GM19025 (cell line): ENCODE measurements around the gene CFAP52.
"Not testable (repeated sequence)": the region's sequence is repeated elsewhere in the genome, so short reads cannot be mapped to it uniquely, and the experiment has no call there.

Experiments used
- ATAC-seq: cut with Tn5 transposase; IDR thresholded peaks from one replicate; pipeline ENCODE4 v1.9.1; 2021; ENCODE audit warnings: mild to moderate bottlenecking, low read depth, moderate library complexity; ENCODE audit not compliant: unreplicated experiment

CFAP52 gene

DNA sequence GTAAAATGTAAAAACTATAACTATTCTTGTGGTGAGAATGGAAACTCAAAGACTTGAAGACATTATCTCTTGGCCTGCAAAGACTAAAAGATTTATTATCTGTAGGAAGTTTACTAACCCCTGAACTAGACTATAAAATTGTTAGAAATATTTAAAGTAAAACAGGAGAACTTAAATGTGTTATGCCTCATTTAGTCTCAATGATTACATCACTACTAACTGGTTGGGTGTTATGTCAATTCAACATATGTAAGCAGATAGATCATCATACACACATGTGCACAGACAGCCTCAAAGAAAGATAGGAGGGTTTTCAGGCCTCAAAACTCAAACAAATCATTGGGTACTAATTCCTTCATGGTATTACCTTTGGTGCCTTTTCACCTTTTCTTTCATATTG, 8.4 kb upstream of the CFAP52 start:
- ATAC-seq: no peak

DNA sequence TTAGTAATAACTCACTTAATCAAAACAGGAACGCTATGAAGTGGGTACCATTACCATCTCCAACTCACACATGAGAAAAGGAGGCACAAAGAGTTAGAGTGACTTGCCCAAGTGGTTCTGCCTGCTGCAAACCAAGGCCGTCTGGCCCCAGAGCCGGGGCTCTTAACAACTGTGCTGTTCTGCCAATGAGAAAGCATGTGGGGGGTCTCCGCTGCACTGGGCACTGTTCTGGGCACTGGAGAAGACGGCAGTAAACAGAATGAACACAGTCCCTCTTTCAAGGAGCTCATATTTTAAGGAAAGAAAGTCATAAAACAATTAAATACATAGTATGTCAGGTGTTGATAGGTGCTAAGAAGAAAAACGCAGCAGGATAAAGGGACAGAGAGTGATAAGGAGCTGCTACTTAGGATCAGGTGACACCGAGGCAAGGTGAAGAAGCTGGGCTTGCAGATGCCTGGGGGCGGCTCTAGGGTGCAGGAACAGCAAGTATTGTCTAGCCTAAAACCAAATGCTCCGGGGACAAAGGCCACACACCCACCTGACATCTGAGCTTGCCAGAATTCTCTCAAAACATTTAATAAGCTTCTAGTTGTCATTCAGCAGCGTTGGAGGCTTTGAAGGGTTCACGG, 7.4 kb upstream of the CFAP52 start:
- no peak for ATAC-seq

DNA sequence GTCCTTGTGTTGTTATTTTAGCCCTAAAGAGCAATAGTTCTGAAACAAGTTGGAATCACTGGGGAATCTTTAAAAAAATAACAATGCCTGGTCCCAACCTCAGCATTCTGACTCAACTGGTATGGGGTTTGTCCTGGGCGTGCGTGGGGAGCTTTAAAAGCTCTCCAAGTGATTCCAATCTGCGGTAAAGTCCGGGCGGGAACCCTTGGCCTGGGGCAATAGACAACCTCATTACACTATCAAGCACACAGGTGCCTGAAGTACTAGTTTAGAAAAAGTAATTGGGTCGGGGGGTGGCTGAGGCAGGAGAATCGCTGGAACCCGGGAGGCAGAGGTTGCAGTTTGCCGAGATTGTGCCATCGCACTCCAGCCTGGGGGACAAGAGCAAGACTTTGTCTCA, 5.2 kb upstream of the CFAP52 start:
- ATAC-seq: no peak

DNA sequence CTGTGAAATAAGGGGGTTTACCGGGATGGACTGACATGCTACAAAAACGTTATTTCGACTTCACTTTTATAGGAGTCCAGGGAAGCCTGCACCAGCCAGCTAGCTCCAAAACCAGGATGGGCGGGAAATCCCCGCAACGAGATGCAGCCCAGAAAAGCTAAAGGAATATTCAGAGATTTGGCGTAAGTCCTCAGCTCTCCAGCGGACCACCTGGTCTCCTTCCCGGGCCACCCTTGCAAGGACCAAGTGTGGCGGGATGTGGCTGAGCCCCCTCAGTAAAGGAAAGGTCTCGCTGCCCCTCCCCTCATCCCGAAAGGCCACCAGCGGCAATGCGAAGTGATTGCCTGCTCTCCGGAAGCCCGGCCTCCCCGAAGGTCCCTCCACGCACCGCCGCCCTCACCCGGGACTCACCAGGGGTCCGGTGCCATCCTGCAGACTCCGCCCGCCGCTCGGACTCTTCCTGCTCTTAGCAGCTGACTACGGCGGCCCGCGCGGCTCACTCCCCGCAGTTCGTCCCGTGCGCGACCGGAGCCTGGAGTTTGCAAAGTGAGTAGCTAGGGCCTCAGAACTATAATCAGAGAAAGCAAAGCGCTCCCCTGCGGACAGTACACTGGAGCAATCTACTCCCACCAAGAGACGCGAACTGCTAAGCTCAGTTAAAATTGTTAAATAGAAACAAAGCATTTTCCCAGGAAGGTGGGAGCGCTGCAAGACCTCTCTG, 901 bp upstream of the CFAP52 start, which contains the start of gene STX8:
Gene STX8, minus strand, starts transcription at position 440 of the 721 bp plus-strand sequence. Its CDS starts 12 bp downstream, at position 428.
- peak; percentile 60 for ATAC-seq

DNA sequence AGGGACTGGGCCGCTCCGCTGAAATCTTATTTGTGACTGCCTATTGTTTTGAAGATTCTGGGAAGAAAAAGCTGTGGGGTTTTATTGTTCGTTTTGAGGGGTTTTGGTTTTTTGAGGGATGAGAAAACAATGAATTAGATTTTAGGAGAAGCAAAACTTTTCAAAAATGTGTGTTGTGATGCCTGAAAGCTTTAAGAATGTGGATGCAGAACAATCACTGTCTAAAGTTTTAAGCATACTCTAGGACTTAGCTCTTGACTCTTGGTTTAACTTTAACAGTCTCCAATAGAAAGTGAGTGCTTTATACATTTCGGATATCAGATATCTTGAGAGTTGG, 899 bp downstream of the CFAP52 start:
- no peak for ATAC-seq

DNA sequence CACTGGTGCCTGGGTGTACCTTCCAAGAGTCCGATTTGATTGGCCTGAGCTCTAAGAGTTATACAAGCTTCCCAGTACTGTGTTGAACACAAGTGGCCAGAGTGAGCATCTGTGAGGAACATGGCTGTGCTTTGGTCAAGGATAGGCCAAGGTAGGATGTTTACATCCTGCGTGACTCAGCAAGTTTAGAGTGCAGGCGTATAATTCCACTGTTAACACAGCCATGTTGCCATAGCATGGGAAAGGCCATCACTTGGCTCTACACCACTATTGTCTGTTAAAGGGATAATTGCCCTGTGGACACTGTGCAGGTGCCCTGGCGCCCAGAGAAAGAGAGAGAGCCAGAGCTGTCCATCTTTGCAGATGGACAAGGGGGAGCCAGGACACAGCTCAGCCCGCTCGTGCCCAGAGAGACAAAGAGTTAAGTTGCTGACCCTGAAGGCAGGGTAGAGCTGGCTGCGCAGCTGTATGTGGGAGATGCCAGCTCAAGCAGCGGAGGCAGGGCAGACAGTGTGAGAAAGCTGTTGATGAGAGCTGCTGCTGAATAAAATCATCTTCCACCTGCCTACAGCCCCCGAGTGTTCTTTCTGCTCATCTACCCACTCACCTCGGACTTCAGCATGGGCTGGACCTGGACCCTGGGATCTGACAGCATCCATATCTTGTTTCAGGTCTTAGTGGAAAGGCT, 11.7 kb downstream of the CFAP52 start:
- ATAC-seq: no peak

DNA sequence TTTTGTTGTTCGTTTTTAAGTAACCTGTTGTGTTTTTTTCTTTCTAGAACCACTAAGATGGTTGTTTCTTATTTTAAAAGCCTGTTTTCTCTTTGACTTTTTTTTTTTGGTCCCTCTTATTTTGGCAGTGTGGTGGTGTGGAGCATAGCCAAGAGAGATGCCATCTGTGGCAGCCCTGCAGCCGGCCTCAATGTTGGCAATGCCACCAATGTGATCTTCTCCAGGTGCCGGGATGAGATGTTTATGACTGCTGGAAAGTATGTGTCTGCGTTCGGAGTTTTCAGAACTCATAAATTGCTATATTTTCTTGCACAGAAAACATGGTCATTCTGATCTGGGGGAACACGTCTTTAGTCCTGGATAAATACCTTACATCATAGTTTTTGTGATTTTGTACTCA, 17.6 kb downstream of the CFAP52 start:
- ATAC-seq: no peak

DNA sequence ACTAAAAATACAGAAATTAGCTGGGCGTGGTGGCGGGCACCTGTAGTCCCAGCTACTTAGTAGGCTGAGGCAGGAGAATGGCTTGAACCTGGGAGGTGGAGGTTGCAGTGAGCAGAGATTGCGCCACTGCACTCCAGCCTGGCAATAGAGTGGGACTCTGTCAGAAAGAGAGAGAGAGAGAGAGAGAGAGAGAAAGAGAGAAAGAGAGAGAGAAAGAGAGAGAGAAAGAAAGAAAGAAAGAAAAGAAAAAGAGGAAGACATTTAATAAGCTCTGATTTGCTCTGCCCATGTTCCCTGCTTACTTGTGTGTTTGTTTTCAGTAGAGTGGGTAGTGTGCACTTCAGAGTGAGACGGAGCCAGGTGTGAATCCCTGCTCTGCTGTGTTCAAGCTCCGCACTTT, 21.2 kb downstream of the CFAP52 start:
- not testable (repeated sequence) for ATAC-seq

DNA sequence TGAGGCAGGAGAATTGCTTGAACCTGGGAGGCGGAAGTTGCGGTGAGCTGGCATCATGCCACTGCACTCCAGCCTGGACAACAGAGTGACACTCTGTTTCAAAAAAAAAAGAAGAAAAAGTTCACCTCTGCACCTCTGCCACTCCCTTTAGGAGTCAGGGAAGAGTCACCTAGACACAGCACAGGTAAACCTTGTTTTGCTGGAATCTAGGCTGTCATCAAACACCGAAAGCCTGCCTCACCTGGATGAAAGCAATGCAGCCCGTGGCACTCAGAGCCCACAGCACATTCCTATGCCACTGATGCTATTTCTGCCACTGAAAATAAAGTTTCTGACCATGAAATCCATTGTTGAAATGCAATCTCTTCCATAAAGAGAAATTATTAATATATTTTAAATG, 22.2 kb downstream of the CFAP52 start:
- ATAC-seq: no peak

DNA sequence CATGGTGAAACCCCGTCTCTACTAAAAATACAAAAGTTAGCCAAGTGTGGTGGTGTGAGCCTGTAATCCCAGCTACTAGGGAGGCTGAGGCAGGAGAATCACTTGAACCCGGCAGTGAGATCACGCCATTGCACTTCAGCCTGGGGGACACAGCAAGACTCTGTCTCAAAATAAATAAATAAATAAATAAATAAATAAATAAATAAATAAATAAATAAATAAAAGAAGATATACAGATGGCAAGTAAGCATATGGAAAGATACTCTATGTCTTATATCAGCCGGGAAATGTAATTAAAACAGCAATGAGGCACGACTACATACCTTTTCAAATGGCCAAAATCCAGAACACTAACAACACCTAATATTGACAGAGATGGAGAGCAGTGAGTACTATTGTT, 28.1 kb downstream of the CFAP52 start:
- ATAC-seq: not testable (repeated sequence)

DNA sequence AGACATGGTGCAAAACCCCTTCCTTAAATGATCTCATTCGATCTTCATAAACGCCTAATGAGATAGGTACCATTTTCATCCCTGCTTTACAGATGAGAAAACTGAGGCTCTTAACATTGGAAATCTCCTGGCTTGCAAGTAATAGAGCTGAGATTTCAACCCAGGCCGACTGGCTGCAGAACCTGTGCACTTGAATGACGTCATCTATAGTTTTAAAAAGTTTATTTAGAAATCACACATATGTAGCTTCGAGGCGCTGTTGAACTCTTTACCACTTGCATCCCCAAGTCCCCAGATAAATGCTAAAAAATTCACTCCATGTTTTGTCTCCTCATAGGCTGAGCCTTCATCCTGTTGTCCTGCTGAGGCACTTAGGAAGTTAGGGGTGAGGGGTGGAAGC, 30.0 kb downstream of the CFAP52 start:
- ATAC-seq: no peak

DNA sequence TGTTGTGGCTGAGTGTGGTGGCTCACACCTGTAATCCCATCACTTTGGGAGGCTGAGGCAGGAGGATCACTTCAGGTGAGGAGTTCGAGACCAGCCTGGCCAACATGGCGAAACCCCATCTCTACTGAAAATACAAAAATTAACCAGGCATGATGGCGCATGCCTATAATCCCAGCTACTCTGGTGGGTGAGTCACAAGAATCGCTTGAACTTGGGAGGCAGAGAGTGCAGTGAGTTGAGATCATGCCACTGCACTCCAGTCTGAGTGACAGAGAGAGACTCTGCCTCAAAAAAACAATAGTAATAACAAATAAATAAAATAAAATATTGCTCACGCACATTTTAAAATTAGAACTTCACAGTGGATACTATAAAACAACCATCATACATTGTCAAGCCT, 30.6 kb downstream of the CFAP52 start:
- ATAC-seq: not testable (repeated sequence)

DNA sequence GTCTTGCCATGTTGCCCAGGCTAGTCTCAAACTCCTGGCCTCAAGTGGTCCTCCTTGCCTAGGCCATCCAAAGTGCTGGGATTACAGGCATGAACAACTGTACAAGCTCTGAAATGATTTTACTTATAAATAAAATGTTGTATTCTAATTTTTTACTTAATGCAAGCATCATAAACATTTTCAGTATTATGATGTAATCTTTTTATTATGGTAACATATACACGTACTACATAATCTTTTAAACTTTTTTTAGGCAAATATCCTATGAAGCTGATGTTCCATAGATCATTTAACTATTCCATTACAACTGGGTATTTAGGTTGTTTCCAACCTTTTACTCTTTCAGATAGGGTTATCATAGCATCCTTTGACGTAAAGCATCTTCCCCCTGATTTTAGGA, 35.1 kb downstream of the CFAP52 start:
- no peak for ATAC-seq

DNA sequence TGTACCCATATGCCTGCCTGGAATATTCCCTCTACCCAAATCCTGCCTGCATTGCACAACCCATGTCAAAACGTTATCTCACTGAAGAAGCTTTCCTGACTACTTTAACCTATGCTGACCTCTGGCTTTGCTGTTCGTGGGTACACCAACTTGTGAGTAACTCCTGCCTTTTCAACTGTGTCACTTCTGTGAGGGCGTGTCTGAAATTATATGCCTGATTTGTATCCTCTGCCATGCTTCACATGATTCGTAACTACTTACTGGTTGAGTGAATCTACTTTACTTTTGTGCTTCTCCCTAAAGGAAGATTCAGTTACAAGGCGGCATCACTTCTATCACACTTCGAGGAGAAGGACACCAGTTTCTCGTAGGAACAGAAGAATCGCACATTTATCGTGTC, 35.6 kb downstream of the CFAP52 start:
- no peak for ATAC-seq

DNA sequence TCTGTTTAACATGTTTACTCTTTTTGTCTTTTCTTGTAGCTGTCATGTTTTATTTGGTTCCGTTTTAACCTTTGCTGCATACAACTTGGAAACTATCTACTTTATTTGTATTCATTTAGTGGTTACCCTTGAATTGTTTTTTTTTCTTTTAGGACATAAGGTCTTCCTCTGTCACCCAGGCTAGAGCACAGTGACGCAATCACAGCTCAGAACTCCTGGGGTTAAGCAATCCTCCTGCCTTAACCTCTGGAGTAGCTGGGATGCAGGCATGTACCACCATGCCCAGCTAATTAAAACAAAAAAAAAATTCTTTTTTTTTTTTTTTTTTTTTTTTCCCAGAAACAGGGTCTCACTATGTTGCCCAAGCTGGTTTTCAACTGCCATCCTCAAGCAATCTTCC, 39.0 kb downstream of the CFAP52 start:
- ATAC-seq: no peak

DNA sequence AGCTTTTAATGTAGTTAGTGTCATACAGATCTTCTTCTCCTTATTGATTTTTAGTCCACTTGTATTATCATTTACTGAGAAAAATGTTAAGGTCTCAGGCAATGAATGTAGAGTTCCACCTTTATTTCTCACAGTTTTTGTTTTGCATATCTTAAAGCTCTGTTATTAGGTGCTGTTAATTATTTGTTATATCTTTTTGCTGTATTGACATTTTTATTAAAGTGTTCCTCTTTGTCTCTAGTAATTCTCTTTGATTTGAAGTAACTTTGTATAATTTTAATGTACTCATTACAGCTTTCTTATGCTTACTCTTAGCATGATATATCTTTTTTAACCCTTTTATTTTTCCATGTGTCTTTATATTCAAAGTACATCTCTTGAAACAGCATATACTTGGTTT, 46.5 kb downstream of the CFAP52 start:
- no peak for ATAC-seq

DNA sequence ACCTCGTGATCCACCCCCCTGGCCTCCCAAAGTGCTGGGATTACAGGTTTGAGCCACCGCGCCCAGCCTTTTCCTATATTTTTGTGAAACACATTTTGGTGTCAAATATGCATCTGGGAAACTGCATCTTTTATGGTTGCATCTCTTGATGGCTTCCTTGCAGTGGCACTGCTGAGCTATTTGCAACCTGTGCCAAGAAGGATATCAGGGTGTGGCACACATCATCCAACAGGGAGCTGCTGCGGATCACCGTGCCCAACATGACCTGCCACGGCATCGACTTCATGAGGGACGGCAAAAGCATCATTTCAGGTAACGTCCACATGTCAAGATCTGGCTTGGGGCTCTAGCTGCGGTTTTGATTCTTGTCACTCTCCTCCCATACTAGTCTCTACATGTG, 52.1 kb downstream of the CFAP52 start:
- no peak for ATAC-seq

DNA sequence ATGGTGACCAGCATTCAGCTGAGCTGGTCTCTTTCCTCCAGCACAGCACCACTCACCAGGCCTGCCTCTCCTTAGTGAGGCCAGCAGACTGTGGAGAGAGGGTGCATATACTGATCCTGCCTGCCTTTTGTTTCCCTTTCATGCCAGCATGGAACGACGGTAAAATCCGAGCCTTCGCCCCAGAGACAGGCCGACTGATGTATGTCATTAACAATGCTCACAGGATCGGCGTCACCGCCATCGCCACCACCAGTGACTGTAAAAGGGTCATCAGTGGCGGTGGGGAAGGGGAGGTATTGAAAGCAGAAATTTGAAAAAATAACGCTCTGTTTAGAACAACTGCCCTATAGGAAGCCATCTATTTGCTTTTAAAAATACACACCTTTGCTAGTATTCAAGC, 56.3 kb downstream of the CFAP52 start:
- ATAC-seq: no peak

DNA sequence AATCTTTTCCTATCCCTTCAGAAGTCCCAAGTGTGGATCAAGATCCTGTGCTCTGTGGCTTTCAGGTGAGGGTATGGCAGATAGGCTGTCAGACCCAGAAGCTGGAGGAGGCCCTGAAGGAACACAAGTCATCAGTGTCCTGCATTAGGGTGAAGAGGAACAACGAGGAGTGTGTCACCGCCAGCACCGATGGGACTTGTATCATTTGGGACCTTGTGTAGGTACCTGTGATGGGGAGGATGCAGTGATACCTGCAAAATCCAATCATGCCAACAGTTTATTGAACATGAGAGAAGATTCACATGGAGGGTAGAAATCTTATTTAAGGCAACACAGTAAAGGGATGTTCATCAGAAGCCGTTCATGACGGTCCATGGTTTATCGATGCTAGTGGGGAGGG, 58.9 kb downstream of the CFAP52 start:
- no peak for ATAC-seq

DNA sequence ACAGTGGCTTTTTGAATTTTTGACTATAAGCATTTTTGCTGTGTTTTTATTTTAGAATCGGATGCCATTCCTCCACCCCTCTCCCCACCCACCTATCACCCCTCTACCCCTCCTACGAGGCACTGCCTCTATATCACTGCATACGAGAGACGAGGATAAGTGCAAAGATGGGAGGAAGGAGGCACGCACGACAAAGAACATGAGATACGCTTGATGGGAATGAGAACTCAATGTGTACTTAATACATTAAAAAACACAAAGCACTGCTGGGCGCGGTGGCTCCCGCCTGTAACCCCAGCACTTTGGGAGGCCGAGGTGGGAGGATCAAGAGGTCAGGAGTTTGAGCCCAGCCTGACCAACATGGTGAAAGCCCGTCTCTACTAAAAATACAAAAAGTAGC, 60.1 kb downstream of the CFAP52 start:
- ATAC-seq: no peak

DNA sequence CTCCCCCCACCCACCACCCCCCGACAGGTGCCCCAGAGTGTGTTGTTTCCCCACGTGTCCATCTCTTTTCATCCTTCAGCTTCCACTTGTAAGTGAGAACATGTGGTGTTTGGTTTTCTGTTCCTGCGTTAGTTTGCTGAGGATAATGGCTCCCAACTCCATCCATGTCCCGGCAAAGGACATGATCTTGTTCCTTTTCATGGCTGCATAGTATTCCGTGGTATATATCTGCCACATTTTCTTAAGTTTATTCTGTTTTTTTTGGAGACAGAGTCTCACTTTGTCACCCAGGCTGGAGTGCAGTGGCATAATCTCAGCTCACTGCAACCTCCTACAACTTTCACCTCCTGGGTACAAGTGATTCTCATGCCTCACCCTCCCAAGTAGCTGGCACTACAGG, 63.9 kb downstream of the CFAP52 start:
- ATAC-seq: not testable (repeated sequence)

DNA sequence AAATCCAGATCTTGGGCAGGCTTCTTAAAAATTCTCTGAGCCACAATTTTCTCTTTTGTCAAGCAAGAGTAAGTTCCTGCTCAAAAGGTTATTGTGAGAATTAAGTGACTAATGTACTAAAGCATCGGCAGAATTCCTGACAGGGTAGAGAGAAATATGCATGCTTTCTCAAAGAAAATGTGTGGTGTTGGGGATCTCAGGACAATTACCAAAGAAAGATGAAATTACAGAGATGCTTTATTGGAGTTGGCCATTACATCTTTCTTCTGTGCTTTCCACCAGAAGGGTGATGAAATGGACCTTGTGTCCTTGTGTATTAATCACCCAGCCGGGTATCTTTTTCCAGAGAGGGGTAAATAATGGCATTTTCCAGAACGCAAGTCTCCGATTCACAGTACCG, 67.2 kb downstream of the CFAP52 start:
- ATAC-seq: no peak
